Hepatocyte (in vitro differentiated cells): ENCODE measurements around the gene MEX3B. TPM values are rescaled to one million over a fixed set of nuclear protein-coding genes. Genes with fewer than 3 reads are reported as not detected.

Experiments used
- DNase-seq: peaks from one replicate; pipeline ENCODE4 v3.0.0-alpha.2; 2016; ENCODE audit warnings: low spot score
- H2AFZ ChIP-seq: fragments of 200-600 bp; sonication (generic); 2 replicates; pipeline ENCODE4 v1.6.0; 2016; ENCODE audit warnings: antibody characterized with exemption, mild to moderate bottlenecking
- H3K27ac ChIP-seq: fragments of 200-600 bp; sonication (generic); 2 replicates; pipeline ENCODE4 v1.5.1; 2016; ENCODE audit warnings: mild to moderate bottlenecking
- H3K27me3 ChIP-seq: fragments of 200-600 bp; sonication (generic); 2 replicates; pipeline ENCODE4 v1.6.1; 2016
- H3K36me3 ChIP-seq: fragments of 200-600 bp; sonication (generic); replicated peaks from 2 replicates; pipeline ENCODE4 v1.5.1; 2016; ENCODE audit warnings: low read depth; ENCODE audit not compliant: insufficient read depth
- H3K4me1 ChIP-seq: fragments of 200-600 bp; sonication (generic); 2 replicates; pipeline ENCODE4 v1.5.1; 2016; ENCODE audit warnings: mild to moderate bottlenecking, moderate library complexity; ENCODE audit not compliant: insufficient read depth
- H3K4me2 ChIP-seq: fragments of 200-600 bp; sonication (generic); 2 replicates; pipeline ENCODE4 v1.6.0; 2016
- H3K4me3 ChIP-seq: fragments of 200-600 bp; sonication (generic); 2 replicates; pipeline ENCODE4 v1.5.1; 2016; ENCODE audit warnings: mild to moderate bottlenecking
- H3K79me2 ChIP-seq: fragments of 200-600 bp; sonication (generic); 2 replicates; pipeline ENCODE4 v1.6.0; 2017; ENCODE audit warnings: mild to moderate bottlenecking
- H3K9me2 ChIP-seq: fragments of 200-600 bp; sonication (generic); replicated peaks from 2 replicates; pipeline ENCODE4 v1.6.0; 2017; ENCODE audit warnings: mild to moderate bottlenecking; ENCODE audit not compliant: insufficient read depth
- H3K9me3 ChIP-seq: fragments of 200-600 bp; sonication (generic); 2 replicates; pipeline ENCODE4 v1.5.1; 2016; ENCODE audit warnings: low read depth, mild to moderate bottlenecking
- H4K20me1 ChIP-seq: fragments of 200-600 bp; sonication (generic); 2 replicates; pipeline ENCODE4 v1.6.0; 2016; ENCODE audit warnings: mild to moderate bottlenecking; ENCODE audit not compliant: insufficient read depth, poor library complexity, severe bottlenecking
- CTCF ChIP-seq: fragments of 200-600 bp; sonication (generic); IDR thresholded peaks from 2 replicates; pipeline ENCODE4 v1.5.1; 2016; ENCODE audit warnings: antibody characterized with exemption, mild to moderate bottlenecking; ENCODE audit not compliant: poor library complexity
- EZH2 ChIP-seq: fragments of 200-600 bp; sonication (generic); IDR thresholded peaks from 2 replicates; pipeline ENCODE4 v1.6.1; 2016; ENCODE audit warnings: antibody characterized with exemption, mild to moderate bottlenecking, borderline replicate concordance
- EZH2phosphoT487 ChIP-seq: fragments of 200-600 bp; sonication (generic); IDR thresholded peaks from one replicate; pipeline ENCODE4 v1.6.1; 2018; ENCODE audit warnings: antibody characterized with exemption, mild to moderate bottlenecking, low read depth, moderate library complexity; ENCODE audit not compliant: unreplicated experiment, severe bottlenecking
- WGBS: methylation state at CpG from one replicate; pipeline ENCODE4 v1.1.6; 2016; ENCODE audit warnings: low lambda C conversion rate; ENCODE audit errors: missing lambda C conversion rate; 5-methylcytosine and 5-hydroxymethylcytosine counted together
- polyA plus RNA-seq: library from polyadenylated mRNA; unstranded; fragments of >200 nt; fragmentation: Nextera tagmentation; extraction: Ambion mirVana; gene quantifications from 2 replicates; pipeline ENCODE4 v1.2.1, GENCODE V29; 2016
- total RNA-seq: library from RNA; depleted of rRNA; stranded (reverse); fragments of >200 nt; gene quantifications from 2 replicates; pipeline ENCODE4 v1.2.3, GENCODE V29; 2014

Gene MEX3B
- total and polyA plus RNA-seq, 2 experiments from 2014 or later = 4.8 to 10.0 TPM

- Histone ChIP-seq H4K20me1 (peaks cover under 1% of the 10 kb centered on the region), H2AFZ (no peak overlapping the region), H3K27ac (no peak overlapping the region), H3K4me3 (no peak overlapping the region), H3K9me2 (no peaks in the 10 kb centered on the region), H3K36me3 (no peaks in the 10 kb centered on the region), H3K9me3 (no peaks in the 10 kb centered on the region), H3K4me2 (no peak overlapping the region), H3K27me3 (peaks cover 40% of the 10 kb centered on the region), H3K4me1 (peaks cover 1% of the 10 kb centered on the region), H3K79me2 (peaks cover 7% of the 10 kb centered on the region)
- TF ChIP-seq CTCF (no peak), EZH2phosphoT487 (no peak), EZH2 (no peak)
- 64% methylated on average over 8 of the region's 8 CpGs for WGBS
- DNase-seq = no peak
These were observed 3.0 kb upstream of the MEX3B start for GRCh38 chr15:82048811-82049210.

- DNase-seq = peak; percentile 56
- Histone ChIP-seq H3K27ac (peak overlapping the region; percentile 71), H3K79me2 (peaks cover 18% of the 10 kb centered on the region), H3K4me1 (peaks cover 6% of the 10 kb centered on the region), H2AFZ (peak overlapping the region; percentile 85), H3K36me3 (no peaks in the 10 kb centered on the region), H3K9me3 (no peaks in the 10 kb centered on the region), H3K4me3 (peak overlapping the region; percentile 39), H4K20me1 (peaks cover 10% of the 10 kb centered on the region), H3K4me2 (peak overlapping the region; percentile 86), H3K27me3 (peaks cover 45% of the 10 kb centered on the region), H3K9me2 (no peaks in the 10 kb centered on the region)
- TF ChIP-seq EZH2phosphoT487 = no peak
- TF ChIP-seq CTCF = no peak
- no peak for TF ChIP-seq EZH2
- 12% methylated on average over 55 of the region's 56 CpGs for WGBS
These were observed 1.9 kb upstream of the MEX3B start for GRCh38 chr15:82047453-82048400.

DNA sequence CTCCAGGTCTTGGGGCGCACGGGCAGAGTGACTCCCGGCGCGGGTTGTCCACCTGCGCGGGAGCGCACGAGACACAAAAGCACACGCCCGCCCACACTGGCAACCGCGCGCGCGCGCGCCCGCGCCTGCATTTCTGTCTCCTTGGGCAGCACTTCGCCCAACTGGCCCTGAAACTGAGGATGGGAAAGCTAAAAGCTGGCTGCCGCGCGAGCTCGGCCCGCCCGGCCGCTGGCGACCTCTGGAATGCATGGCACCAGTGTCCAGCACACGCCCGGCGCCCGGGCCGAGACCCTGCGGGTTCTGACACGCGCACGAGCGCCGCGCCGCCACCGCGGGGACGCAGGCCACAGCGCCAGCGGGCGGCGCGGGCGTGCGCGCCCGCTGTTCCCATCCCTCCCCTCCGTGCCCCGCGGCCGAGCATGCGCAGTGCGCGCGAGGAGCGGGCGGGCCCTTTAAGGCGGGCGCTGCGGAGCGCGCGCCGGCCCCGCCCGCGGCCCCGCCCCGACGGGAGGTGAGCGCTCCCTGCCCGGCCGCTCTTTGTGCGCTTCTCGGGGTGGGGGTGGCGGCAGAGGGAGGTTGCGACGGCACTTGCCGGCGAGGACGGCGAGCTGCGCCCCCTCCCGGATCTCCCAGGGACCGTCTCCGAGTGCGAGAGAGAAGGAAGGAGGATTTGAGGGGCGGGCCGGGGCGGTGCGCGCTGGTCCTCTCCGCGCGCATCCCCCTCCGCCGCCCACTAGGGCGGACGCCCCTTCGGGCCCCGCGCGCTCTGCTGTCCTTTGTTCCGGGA lies 1.0 kb upstream of the MEX3B start:
- H3K9me2 ChIP-seq = no peaks in the 10 kb centered on the region
- peaks cover 18% of the 10 kb centered on the region for H4K20me1 ChIP-seq
- WGBS = under 1% methylated on average over 69 of the region's 111 CpGs
- H3K4me1 ChIP-seq = peaks cover 6% of the 10 kb centered on the region
- peak overlapping the region; percentile 92 for H2AFZ ChIP-seq
- H3K9me3 ChIP-seq = no peaks in the 10 kb centered on the region
- no peaks in the 10 kb centered on the region for H3K36me3 ChIP-seq
- peaks cover 26% of the 10 kb centered on the region for H3K79me2 ChIP-seq
- H3K4me3 ChIP-seq = peak overlapping the region; percentile 92
- TF ChIP-seq CTCF (peak; percentile 78), EZH2 (no peak), EZH2phosphoT487 (no peak)
- peak overlapping the region; percentile 86 for H3K4me2 ChIP-seq
- peak overlapping the region; percentile 95 for H3K27ac ChIP-seq
- peaks cover 44% of the 10 kb centered on the region for H3K27me3 ChIP-seq
- peak; percentile 95 for DNase-seq
